Stimulated activated CD8-positive, alpha-beta memory T cell treated with anti-CD3 and anti-CD28 coated beads, Interleukin-4, amount 100 ng/mL, for 4 hours (primary cell): ENCODE results near the gene CAPS.

ENCODE experiments used
- DNase-seq, 2 donors: peaks; one replicate each; pipeline ENCODE4 v3.0.0-alpha.2; 2020; ENCODE audit warnings: low read depth in 2 of 2, low spot score in 1 of 2

The CAPS gene

GRCh38 chr19:5908773-5909442, 5.1 kb upstream of the CAPS start:
- DNase-seq = no peak

- no peak for DNase-seq
These were observed 3.5 kb upstream of the CAPS start for GRCh38 chr19:5910638-5910907.

GRCh38 chr19:5911366-5911765, 2.7 kb upstream of the CAPS start:
- no peak for DNase-seq

- DNase-seq = no peak
These were observed 312 bp downstream of the CAPS start for GRCh38 chr19:5914358-5914774.

- DNase-seq = no peak
These were observed 1.1 kb downstream of the CAPS start for GRCh38 chr19:5914946-5915781.

- DNase-seq = no peak
These were observed 1.7 kb downstream of the CAPS start for GRCh38 chr19:5915782-5916165.

GRCh38 chr19:5916181-5916708, 2.2 kb downstream of the CAPS start:
- no peak for DNase-seq

GRCh38 chr19:5917431-5918107, 3.5 kb downstream of the CAPS start:
- DNase-seq = no peak

GRCh38 chr19:5918463-5919079, 4.5 kb downstream of the CAPS start:
- no peak for DNase-seq

GRCh38 chr19:5921516-5922160, 7.6 kb downstream of the CAPS start:
- DNase-seq = no peak

GRCh38 chr19:5922161-5922545, 8.1 kb downstream of the CAPS start:
- DNase-seq = no peak

- no peak for DNase-seq
These were observed 9.3 kb downstream of the CAPS start for GRCh38 chr19:5923356-5923755.

GRCh38 chr19:5925830-5926427, 11.9 kb downstream of the CAPS start:
- no peak for DNase-seq

GRCh38 chr19:5926641-5927440, 12.8 kb downstream of the CAPS start:
- DNase-seq = no peak

- DNase-seq = no peak
These were observed 13.4 kb downstream of the CAPS start for GRCh38 chr19:5927441-5927821.

- no peak for DNase-seq
These were observed 15.1 kb downstream of the CAPS start for GRCh38 chr19:5929179-5929578.

- DNase-seq = no peak
These were observed 15.6 kb downstream of the CAPS start for GRCh38 chr19:5929625-5930024.

GRCh38 chr19:5931251-5931650, 17.2 kb downstream of the CAPS start:
- no peak for DNase-seq

- DNase-seq = no peak
These were observed 18.1 kb downstream of the CAPS start for GRCh38 chr19:5932146-5932545.
